ENCODE results near the gene STIM2. TPM values are rescaled to one million over a fixed set of nuclear protein-coding genes. Genes with fewer than 3 reads are reported as not detected.

Gene STIM2
- total RNA-seq, 1 experiment from 2014 or later, result 59.0 TPM

DNA sequence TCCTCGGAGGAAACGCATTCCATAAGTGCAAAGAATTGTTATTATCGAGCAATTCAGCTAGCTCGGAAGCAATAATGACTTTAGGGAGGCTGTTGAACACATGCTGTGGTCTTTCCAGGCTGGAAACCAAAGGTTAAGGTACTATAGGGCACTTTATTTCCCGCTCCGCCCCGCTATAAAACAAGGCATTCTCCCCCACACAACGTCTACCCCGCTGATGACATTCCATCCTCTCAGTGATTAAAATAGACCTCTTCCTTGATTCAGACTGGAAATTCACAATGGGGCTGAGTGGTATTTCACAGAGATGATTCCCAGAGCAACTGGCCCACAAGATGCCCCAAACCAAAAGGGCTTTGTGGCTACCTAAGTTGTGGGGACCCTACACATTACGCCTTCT is 196.4 kb downstream of the STIM2 start:
- no peak overlapping the region for H3K4me3 ChIP-seq (ENCODE audit: low read depth, low read length, poor library complexity, severe bottlenecking)
- no peaks in the 10 kb centered on the region for H3K9me3 ChIP-seq (ENCODE audit: low read depth, low read length, poor library complexity, severe bottlenecking)
- H3K36me3 ChIP-seq (ENCODE audit: insufficient read depth, low read length, poor library complexity, severe bottlenecking), result no peaks in the 10 kb centered on the region
- no peaks in the 10 kb centered on the region for H3K4me1 ChIP-seq (ENCODE audit: insufficient read depth, low read length, poor library complexity, severe bottlenecking)
- TF ChIP-seq CTCF (conservative IDR thresholded peaks at IDR 0.05; ENCODE audit: low read depth, low read length) (no peak), EZH2 (IDR thresholded peaks at IDR 0.05; ENCODE audit: borderline replicate concordance, low read depth, low read length, poor library complexity, severe bottlenecking) (no peak)
- no peaks in the 10 kb centered on the region for H3K27me3 ChIP-seq (replicated peaks; ENCODE audit: insufficient read depth, low read depth, low read length, poor library complexity)
- no peak for DNase-seq (ENCODE audit: low spot score)
- intact Hi-C loops (cut with micrococcal nuclease; ENCODE audit: unreplicated experiment), result no loop called here
- ChIA-PET CTCF (no interaction called here), POLR2A (ENCODE audit: low non-redundant PET) (no interaction called here)
- H3K27ac ChIP-seq (ENCODE audit: low read depth, low read length, poor library complexity, severe bottlenecking), result no peak overlapping the region
- no TSS peak for BruUV-seq (replicated peaks)

DNA sequence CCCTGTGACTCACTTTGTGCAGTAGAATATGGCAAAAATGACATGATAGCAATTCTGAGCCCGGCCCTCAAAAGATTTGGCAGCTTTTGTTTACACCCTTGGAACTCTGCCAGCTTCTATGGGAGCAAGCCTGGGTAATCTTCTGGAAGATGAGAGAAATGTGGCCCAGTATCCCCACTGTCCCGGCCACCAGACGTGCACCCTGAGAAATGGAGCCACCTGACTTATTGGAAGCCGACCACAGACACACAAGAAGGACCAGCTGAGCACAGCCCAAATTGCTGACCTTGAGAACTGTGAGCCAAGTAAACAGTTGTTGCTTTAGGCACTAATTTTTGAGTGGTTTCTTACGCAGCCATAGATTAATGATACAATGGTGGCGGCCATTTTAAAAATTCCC is 197.0 kb downstream of the STIM2 start:
- no TSS peak for BruUV-seq (replicated peaks)
- intact Hi-C loops (cut with micrococcal nuclease; ENCODE audit: unreplicated experiment), result no loop called here

DNA sequence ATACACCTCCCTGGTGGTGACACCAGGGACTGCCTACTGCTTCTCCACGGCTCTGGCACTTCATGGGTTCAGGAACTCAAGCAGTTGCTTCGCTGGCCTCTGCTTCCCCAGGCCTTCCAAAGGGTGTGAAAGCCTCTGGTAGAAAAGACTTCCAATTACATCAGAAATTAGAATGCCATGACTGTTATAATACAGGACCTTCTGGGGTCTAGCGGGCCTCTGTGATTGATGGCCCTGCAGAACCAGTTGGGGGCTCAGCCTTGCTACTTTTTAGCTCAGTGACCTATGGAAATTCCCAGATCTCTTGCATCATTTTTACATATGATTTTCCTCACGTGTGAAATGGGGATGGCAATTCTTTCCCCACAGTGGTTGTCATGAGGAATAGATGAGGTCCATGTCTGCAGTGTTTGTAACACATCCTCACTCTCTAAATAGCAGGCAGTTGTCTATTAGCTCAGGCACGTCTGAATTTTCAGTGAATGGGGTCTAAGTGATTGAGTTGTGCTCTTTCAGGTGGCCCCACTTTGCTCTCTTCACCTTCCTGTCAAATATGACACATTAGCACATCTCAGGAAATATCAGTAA is 198.3 kb downstream of the STIM2 start:
- ChIA-PET POLR2A (ENCODE audit: low non-redundant PET) (no interaction called here), CTCF (no interaction called here)
- no peak for DNase-seq (ENCODE audit: low spot score)
- Histone ChIP-seq H3K27ac (ENCODE audit: low read depth, low read length, poor library complexity, severe bottlenecking) (no peak overlapping the region), H3K4me3 (ENCODE audit: low read depth, low read length, poor library complexity, severe bottlenecking) (no peak overlapping the region), H3K9me3 (ENCODE audit: low read depth, low read length, poor library complexity, severe bottlenecking) (no peaks in the 10 kb centered on the region), H3K4me1 (ENCODE audit: insufficient read depth, low read length, poor library complexity, severe bottlenecking) (no peaks in the 10 kb centered on the region), H3K27me3 (replicated peaks; ENCODE audit: insufficient read depth, low read depth, low read length, poor library complexity) (no peaks in the 10 kb centered on the region), H3K36me3 (ENCODE audit: insufficient read depth, low read length, poor library complexity, severe bottlenecking) (no peaks in the 10 kb centered on the region)
- BruUV-seq (replicated peaks), result no TSS peak
- peak; percentile 22; the same call in 1 of the 2 replicates for TF ChIP-seq CTCF (conservative IDR thresholded peaks at IDR 0.05; ENCODE audit: low read depth, low read length)
- TF ChIP-seq EZH2 (IDR thresholded peaks at IDR 0.05; ENCODE audit: borderline replicate concordance, low read depth, low read length, poor library complexity, severe bottlenecking), result no peak
- intact Hi-C loops (cut with micrococcal nuclease; ENCODE audit: unreplicated experiment), result no loop called here

More for the DNA sequence above, 197.0 kb downstream of the STIM2 start:
- Histone ChIP-seq H3K27ac (ENCODE audit: low read depth, low read length, poor library complexity, severe bottlenecking) (no peak overlapping the region), H3K27me3 (replicated peaks; ENCODE audit: insufficient read depth, low read depth, low read length, poor library complexity) (no peaks in the 10 kb centered on the region), H3K36me3 (ENCODE audit: insufficient read depth, low read length, poor library complexity, severe bottlenecking) (no peaks in the 10 kb centered on the region), H3K4me1 (ENCODE audit: insufficient read depth, low read length, poor library complexity, severe bottlenecking) (no peaks in the 10 kb centered on the region), H3K4me3 (ENCODE audit: low read depth, low read length, poor library complexity, severe bottlenecking) (no peak overlapping the region), H3K9me3 (ENCODE audit: low read depth, low read length, poor library complexity, severe bottlenecking) (no peaks in the 10 kb centered on the region)
- TF ChIP-seq CTCF (conservative IDR thresholded peaks at IDR 0.05; ENCODE audit: low read depth, low read length) (no peak), EZH2 (IDR thresholded peaks at IDR 0.05; ENCODE audit: borderline replicate concordance, low read depth, low read length, poor library complexity, severe bottlenecking) (no peak)
- ChIA-PET CTCF (no interaction called here), POLR2A (ENCODE audit: low non-redundant PET) (no interaction called here)
- DNase-seq (ENCODE audit: low spot score), result peak; percentile 24
